HG03520 (cell line): ENCODE measurements around the gene SYT5.
"Not testable (repeated sequence)": the region's sequence is repeated elsewhere in the genome, so short reads cannot be mapped to it uniquely, and the experiment has no call there.

ENCODE experiments used
- ATAC-seq: cut with Tn5 transposase; IDR thresholded peaks from one replicate; pipeline ENCODE4 v1.9.1; 2021; ENCODE audit warnings: mild to moderate bottlenecking, moderate library complexity; ENCODE audit not compliant: unreplicated experiment

The SYT5 gene

DNA sequence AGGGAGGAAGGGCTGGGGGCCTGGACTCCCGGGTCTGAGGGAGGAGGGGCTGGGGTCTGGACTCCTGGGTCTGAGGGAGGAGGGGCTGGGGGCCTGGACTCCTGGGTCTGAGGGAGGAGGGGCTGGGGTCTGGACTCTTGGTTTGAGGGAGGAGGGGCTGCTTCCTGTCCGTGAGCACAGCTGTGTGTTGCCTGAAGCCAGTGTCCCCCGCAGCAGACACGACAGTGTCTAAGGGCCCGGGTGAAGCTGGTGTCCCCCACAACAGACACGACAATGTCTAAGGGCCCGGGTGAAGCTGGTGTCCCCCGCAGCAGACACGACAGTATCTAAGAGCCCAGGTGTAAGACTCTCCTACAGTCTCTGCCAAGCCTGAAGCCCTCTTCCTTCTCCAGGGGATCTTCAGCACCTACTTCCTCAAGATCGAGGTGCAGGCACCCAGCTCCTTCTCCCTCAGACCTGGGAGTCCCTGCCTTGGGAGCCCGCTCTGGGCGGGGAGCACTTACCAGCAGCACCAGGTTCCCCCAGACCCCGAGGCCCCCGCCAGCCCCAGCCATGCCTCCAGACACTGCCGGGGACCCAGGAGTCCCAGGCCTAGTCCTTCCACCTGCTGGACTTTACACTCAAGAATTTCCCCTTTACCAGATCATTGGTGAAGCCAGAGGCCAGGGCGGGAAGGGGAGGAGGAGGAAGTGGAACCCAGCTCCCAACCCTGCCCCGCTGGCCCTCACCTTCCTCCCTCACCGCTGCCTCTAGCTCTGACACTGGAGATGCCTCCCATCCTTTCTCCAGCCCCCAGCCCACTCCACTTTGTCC is 29.0 kb upstream of the SYT5 start, which contains the start of gene PTPRH:
Gene PTPRH, minus strand, starts transcription at position 622 of the 813 bp plus-strand sequence. Its CDS starts 68 bp downstream, at position 554.
- no peak for ATAC-seq

DNA sequence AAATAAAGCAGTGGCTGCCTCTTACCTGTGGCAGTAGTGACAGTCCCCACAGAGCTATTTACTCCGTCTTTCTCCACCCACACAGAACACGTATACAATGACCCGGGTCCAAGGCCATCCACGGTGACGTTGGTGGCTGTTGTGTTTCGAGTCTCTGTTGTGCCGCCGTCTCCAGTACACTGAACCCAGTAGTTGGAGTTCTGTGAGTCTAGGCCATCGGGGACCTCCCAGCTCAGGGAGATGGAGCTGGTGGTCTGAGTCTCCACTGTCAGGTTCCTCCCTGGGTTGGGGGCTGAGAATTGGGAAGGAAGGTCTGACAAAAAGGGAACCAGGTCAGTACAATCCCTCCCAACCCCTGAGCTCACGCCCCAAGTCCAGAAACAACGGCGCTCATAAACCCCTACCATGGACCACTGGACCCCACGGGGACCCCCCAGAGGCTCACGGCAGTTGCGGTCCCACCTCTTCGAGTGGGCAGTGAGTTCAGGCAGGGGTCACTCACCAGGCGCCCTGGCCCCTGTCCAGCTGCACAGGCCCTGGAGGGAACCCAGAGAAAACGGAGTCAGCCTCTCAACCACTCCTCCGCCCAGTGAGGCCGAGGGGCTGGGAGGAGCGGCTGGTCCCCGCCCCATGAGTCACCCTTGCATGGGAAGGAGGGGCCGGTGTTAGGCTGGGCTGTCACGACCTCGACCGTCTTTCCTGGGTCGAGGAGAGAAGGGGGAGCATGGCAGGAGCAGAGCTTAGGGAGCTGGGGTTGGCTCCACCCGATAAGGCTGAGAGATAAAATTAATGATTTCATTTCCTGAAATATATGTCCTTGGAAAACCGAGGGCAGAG is 26.8 kb upstream of the SYT5 start:
- no peak for ATAC-seq

DNA sequence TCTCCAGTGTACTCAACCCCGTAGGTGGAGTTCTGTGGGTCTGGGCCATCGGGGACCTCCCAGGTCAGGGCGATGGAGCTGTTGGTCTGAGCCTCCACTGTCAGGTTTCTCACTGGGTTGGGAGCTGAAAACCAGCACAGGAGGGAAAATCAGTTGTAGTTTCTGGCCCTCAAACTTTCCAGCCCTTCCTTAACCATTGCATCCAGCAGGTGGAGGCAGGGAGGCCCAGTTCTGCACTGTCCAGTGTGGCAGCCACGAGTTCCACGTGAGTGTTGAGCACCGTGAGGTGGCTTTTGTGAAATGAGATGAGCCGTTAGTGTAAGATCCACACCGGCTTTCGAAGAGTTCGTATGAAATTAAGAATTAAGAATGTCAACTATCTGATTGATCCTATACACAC is 22.1 kb upstream of the SYT5 start:
- not testable (repeated sequence) for ATAC-seq

- no peak for ATAC-seq
Measured at GRCh38 chr19:55199620-55200204, 19.6 kb upstream of the SYT5 start.

GRCh38 chr19:55198651-55199050 is 18.6 kb upstream of the SYT5 start:
- no peak for ATAC-seq

DNA sequence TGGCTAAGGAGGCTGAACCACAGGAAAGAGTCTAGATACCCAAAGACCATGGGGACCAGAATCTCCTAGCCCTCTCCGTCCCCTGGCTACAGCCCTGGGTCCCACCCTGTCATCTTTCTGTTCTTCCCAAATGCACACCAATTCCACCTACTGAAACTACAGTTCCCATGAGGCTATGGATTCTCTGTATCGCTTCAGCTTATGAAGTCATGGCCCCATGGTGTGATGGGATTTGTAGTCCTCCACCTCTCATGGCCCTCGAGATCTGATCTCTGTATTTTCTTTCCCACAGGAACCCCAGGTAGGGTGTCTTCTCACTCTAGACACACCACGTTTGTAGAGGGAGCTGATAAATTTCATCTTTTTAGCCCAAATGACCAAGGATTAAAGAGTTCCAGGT is 17.4 kb upstream of the SYT5 start:
- no peak for ATAC-seq

- ATAC-seq, result no peak
Measured at GRCh38 chr19:55196803-55197202, 16.7 kb upstream of the SYT5 start.

DNA sequence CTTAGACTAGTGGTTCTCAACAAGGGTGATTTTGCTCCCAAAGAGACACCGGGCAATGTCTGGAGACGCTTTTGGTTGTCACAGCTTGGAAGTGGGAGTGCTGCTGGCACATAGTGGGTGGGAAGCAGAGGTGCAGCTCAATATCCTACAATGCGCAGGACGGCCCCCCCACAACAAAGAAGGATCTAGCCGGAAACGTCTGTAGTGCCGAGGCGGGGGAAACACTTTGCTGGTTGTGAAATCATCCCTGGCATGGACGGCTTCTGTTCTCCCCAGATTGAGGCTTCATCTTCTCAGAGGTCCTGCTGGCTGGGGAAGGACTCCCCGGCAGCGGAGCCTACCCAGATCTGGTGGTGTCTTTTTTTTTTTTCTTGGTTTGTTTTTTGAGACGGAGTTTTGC is 13.4 kb upstream of the SYT5 start:
- ATAC-seq, result no peak

DNA sequence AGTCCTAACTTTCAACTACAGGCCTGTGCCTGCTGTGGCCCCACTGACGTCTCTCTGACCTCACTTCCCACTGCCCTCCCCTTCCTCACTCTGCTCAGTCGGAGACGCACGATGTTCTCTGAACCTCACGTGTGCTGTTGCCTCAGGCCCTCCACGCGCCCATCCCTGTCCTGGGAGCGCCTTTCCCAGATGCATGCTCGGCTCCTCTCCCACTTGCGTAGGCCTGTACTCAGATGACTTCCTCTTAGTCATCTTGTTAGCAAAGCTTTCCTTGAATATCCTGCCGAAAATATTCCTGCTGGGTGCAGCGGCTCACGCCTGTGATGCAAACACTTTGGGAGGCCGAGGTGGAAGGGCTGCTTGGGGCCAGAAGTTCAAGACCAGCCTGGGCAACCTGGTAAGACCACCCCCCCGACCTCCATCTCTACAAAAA is 9.3 kb upstream of the SYT5 start:
- no peak for ATAC-seq

DNA sequence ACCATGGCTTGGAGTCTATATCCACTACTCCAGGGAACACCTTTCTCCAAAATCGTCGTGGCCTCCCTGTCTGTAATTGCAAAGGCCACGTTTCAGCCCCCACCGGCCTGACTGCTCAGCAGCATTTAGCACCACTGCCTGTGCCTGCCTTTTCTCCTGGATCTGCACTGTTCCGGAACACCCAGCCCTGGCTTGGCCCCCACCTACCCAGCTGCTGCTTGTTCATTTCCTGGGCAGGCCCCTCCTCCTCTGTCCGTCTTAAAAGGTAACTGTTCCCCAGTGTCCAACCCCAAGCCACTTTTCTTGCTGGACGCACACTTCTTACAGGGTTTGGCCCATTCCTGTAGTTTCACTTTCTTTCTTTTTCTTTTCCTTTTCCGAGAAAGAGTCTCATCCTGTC is 8.5 kb upstream of the SYT5 start:
- no peak for ATAC-seq

DNA sequence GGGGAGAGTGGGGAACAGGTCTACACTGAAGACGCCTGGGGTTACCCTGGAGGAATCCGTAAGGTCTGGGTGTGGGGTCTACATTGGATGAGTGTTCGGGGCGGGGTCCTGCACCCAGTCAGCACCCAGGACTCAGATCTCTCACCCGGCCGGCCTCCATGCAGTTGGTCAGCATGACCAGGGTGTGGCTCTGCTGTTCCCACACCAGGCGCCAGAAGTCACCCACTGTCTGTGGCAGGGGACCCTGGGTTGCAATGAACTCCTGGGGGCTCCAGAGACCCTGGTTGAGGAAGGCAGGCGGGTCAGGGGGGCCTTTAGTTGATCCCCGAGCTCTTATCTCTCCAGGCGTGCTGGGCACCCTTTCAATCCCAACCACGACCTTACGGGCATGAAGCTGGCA is 6.0 kb upstream of the SYT5 start:
- no peak for ATAC-seq

DNA sequence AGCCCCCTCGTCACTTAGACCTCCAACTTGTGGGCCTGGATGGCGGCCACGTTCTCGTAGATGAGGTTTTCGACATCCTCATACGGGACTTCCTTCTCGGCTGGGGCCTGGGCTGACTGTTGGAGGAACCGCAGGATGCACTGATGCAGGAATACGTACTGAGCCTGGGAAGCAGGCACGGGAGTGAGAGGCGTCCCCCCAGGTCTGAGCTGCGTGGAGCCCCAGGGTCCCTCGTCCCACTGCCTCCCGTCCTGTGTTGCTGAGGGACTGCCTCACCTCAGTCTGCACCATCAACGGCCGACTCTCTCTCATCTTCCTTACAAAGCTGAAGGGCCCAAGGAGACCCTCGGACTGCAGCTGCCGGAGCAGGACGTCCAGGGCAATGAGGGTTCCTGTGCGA is 1.7 kb upstream of the SYT5 start:
- ATAC-seq, result no peak

DNA sequence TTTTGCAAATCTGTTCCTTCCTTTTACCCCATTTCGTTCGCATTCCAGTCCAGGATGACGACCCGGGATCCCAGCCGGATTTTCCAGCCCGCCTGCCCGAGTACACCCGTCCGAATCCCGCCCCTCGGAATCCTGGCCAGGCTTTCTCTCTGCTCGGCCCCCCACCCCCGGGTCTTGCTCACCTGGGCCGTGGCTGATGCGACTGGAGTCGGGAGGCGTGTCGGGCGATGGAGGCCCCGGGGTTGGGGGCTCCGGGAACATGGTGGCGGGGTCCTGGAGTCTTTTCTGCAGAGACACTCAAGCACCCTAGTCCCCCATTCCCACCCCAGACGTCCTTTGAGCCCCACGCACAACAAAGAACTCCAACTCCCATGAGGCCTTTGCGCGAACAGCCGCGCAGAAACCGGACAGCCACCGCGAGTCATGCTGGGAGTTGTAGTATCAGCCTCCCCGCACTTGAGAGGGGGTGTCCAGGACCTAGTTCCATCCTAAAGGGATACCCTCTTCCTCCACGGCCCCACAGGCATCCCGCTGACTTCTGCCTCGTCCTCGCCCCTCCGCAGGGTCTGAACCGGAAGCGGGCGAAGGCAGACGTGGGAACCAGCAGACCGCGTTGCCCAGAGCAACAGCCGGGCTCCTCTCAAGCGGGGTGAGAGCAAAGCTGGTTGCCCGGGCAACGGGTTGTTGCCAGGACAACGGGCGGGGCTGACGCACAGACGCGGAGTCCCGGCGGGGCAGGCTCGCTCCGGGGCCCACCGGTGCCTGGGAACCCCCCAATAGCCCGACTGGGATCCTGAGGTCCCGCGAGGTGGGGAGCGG is 1.1 kb downstream of the SYT5 start:
- peak; percentile 69 for ATAC-seq

DNA sequence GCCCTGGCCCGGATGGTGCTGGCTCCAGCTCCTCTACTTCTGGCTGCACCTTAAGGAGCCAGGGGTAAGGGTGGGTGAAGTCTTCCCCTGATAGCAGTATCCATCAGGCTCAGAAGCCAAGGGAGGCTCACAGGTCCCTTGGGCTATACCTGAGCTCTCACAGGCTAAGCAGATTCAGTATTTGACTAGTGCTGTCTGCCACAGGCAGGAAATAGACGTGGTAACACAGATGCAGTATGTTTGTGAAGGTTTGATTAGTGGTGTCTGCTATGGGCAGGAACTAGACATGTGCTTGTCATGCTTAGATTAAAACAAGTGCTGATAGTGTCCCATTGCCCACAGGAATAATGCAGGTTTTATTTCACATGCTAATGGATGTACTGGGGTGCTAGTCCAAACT is 4.0 kb downstream of the SYT5 start:
- no peak for ATAC-seq

- ATAC-seq, result no peak
Measured at GRCh38 chr19:55175117-55175867, 4.8 kb downstream of the SYT5 start.

- ATAC-seq, result no peak
Measured at GRCh38 chr19:55174425-55175116, 5.5 kb downstream of the SYT5 start.

DNA sequence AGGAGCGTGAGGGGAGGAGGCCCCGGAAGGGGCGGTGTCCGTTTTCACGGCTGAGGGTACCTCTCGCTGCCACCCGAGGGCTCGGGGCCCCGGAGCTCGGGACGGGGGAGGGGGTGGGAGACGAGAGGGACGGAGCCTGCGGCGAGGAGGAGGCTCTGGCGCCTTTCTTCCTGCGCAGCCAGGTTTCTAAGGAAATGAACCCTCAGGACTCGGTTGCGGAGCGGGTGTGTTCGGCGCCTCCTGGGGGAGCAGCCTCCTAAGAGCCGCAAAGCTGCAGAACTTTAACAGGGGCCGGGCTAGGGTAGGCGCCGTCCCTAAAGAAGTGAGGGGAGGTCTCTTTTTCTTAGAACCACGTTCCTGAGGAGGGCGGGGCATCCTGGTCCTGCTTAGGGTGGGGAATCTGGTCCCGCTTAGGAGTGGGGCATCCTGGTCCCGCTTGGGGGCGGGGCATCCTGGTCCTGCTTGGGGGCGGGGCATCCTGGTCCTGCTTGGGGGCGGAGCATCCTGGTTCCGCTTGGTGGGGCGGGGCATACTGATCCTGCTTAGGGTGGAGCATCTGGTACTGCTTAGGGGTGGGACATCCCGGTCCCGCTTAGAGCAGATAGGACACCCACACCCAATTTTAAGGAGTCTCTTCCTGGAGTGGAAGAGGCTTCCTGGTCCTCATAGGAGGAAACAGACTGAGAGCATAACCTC is 6.2 kb downstream of the SYT5 start:
- ATAC-seq, result no peak

- no peak for ATAC-seq
Measured at GRCh38 chr19:55173186-55173713, 6.8 kb downstream of the SYT5 start.

- no peak for ATAC-seq
Measured at GRCh38 chr19:55172741-55173140, 7.3 kb downstream of the SYT5 start.
